PC-9 (cell line): Measurements from ENCODE around the gene STK17A. TPM values are rescaled to one million over a fixed set of nuclear protein-coding genes. Genes with fewer than 3 reads are reported as not detected.
A peak's percentile ranks its signal among the peaks of the same experiment; 100 is the strongest.
"Not testable (repeated sequence)": the region's sequence is repeated elsewhere in the genome, so short reads cannot be mapped to it uniquely, and the experiment has no call there.

Experiments
- BruUV-seq: library from RNA; stranded (reverse); fragments of 400-500 nt; replicated peaks from 2 replicates; lab custom pipeline; 2021; lab: Mats Ljungman, UMichigan
- CTCF ChIA-PET: fragments of 300-600 bp; sonication (Branson Sonifier 250); formaldehyde crosslinking; loops from one replicate; lab custom pipeline; 2022; ENCODE audit warnings: antibody characterized with exemption; lab: Charles Lee
- POLR2A ChIA-PET: fragments of 300-600 bp; sonication (Branson Sonifier 250); formaldehyde crosslinking; loops from one replicate; lab custom pipeline; 2022; ENCODE audit warnings: antibody characterized with exemption; ENCODE audit not compliant: unreplicated experiment; lab: Charles Lee
- DNase-seq, 2 experiments: peaks; one replicate each; pipeline versions ENCODE4 v3.0.0 to v3.0.0-alpha.2; 2015 to 2022; ENCODE audit warnings: mixed read lengths in 1 of 2
- H2AFZ ChIP-seq: fragments of 200-600 bp; sonication (generic); 2 replicates; pipeline ENCODE4 v1.8.1; 2017; ENCODE audit warnings: antibody characterized with exemption
- H3F3A ChIP-seq: fragments of 200-600 bp; sonication (generic); 2 replicates; pipeline ENCODE4 v1.8.1; 2017; ENCODE audit warnings: antibody characterized with exemption, mild to moderate bottlenecking, low read depth; ENCODE audit not compliant: insufficient read depth
- H3K27ac ChIP-seq: fragments of 200-600 bp; sonication (generic); 2 replicates; pipeline ENCODE4 v1.6.1; 2016; ENCODE audit warnings: mixed run types
- H3K27me3 ChIP-seq: fragments of 200-600 bp; sonication (generic); 2 replicates; pipeline ENCODE4 v1.6.1; 2016; ENCODE audit warnings: low read depth, mixed run types; ENCODE audit not compliant: insufficient read depth
- H3K36me3 ChIP-seq: fragments of 200-600 bp; sonication (generic); 2 replicates; pipeline ENCODE4 v1.6.1; 2016; ENCODE audit warnings: low read depth, mixed run types
- H3K4me1 ChIP-seq: fragments of 200-600 bp; sonication (generic); replicated peaks from 2 replicates; pipeline ENCODE4 v1.6.1; 2016; ENCODE audit warnings: mixed run types; ENCODE audit not compliant: insufficient read depth
- H3K4me2 ChIP-seq: fragments of 200-600 bp; sonication (generic); 2 replicates; pipeline ENCODE4 v1.6.1; 2017; ENCODE audit warnings: mixed run types
- H3K4me3 ChIP-seq: fragments of 200-600 bp; sonication (generic); 2 replicates; pipeline ENCODE4 v1.6.1; 2016; ENCODE audit warnings: mixed run types
- H3K79me2 ChIP-seq: fragments of 200-600 bp; sonication (generic); 2 replicates; pipeline ENCODE4 v1.6.1; 2017; ENCODE audit warnings: low read depth, mixed run types
- H3K9me2 ChIP-seq: fragments of 200-600 bp; sonication (generic); 2 replicates; pipeline ENCODE4 v1.8.1; 2017; ENCODE audit warnings: mild to moderate bottlenecking; ENCODE audit not compliant: insufficient read depth
- H3K9me3 ChIP-seq: fragments of 200-600 bp; sonication (generic); 2 replicates; pipeline ENCODE4 v1.8.1; 2016; ENCODE audit warnings: low read depth; ENCODE audit not compliant: insufficient read depth
- H4K20me1 ChIP-seq: fragments of 200-600 bp; sonication (generic); 2 replicates; pipeline ENCODE4 v1.8.1; 2017; ENCODE audit not compliant: insufficient read depth
- EZH2 ChIP-seq: fragments of 200-600 bp; sonication (generic); IDR thresholded peaks from 2 replicates; pipeline ENCODE4 v1.8.0; 2017; ENCODE audit warnings: antibody characterized with exemption, low read depth
- intact Hi-C: fragments of 100-400 bp; cut with micrococcal nuclease; formaldehyde crosslinking; loops from one replicate; pipeline ENCODE4 v1.10.0; 2022; ENCODE audit not compliant: unreplicated experiment
- total RNA-seq: library from RNA; stranded (reverse); gene quantifications from 2 replicates; pipeline ENCODE4 v1.2.3, GENCODE V29; 2021
- TF ChIP-seq, protein P1 (sequence below): fragments of 200-600 bp; sonication (generic); conservative IDR thresholded peaks from 2 replicates; pipeline ENCODE4 v1.6.1; 2017; ENCODE audit warnings: mixed run types, antibody characterized with exemption, mild to moderate bottlenecking, moderate library complexity

Gene STK17A
- total RNA-seq, 1 experiment from 2014 or later: 18.8 TPM

- CTCF ChIA-PET: interaction anchor here (0.6 to 1.8 kb wide), 4 partner anchors 10 to 267 kb away, joined by 3 to 31 read pairs (median 6); partner anchors contain the start of gene STK17A
- H3K27ac ChIP-seq: peak overlapping the region; percentile 87
- no peak for TF ChIP-seq EZH2
- TF ChIP-seq, protein P1, sequence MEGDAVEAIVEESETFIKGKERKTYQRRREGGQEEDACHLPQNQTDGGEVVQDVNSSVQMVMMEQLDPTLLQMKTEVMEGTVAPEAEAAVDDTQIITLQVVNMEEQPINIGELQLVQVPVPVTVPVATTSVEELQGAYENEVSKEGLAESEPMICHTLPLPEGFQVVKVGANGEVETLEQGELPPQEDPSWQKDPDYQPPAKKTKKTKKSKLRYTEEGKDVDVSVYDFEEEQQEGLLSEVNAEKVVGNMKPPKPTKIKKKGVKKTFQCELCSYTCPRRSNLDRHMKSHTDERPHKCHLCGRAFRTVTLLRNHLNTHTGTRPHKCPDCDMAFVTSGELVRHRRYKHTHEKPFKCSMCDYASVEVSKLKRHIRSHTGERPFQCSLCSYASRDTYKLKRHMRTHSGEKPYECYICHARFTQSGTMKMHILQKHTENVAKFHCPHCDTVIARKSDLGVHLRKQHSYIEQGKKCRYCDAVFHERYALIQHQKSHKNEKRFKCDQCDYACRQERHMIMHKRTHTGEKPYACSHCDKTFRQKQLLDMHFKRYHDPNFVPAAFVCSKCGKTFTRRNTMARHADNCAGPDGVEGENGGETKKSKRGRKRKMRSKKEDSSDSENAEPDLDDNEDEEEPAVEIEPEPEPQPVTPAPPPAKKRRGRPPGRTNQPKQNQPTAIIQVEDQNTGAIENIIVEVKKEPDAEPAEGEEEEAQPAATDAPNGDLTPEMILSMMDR: no peak
- no TSS peak for BruUV-seq
- H3K4me2 ChIP-seq: peak overlapping the region; percentile 28
- no peaks in the 10 kb centered on the region for H3K9me2 ChIP-seq
- no peaks in the 10 kb centered on the region for H4K20me1 ChIP-seq
- no peaks in the 10 kb centered on the region for H3K79me2 ChIP-seq
- POLR2A ChIA-PET: interaction anchor here (0.7 to 0.8 kb wide), 3 partner anchors 10 to 73 kb away, joined by 3 to 34 read pairs (median 4); partner anchors contain the start of gene STK17A
- peak; percentile 46 to 98 for DNase-seq
- no peaks in the 10 kb centered on the region for H3K27me3 ChIP-seq
- no peaks in the 10 kb centered on the region for H3K9me3 ChIP-seq
- intact Hi-C loops: no loop called here
- peaks cover 10% of the 10 kb centered on the region for H3F3A ChIP-seq
- peaks cover 15% of the 10 kb centered on the region for H3K4me1 ChIP-seq
- no peaks in the 10 kb centered on the region for H3K36me3 ChIP-seq
- no peak overlapping the region for H3K4me3 ChIP-seq
- H2AFZ ChIP-seq: peak overlapping the region; percentile 15
Observed at GRCh38 chr7:43572516-43573049, 10.3 kb upstream of the STK17A start.

- H3K4me1 ChIP-seq: peaks cover 15% of the 10 kb centered on the region
- H3K9me3 ChIP-seq, H3K36me3 ChIP-seq, intact Hi-C loops, H3K27ac ChIP-seq, H3K4me3 ChIP-seq, H3K4me2 ChIP-seq, H3K27me3 ChIP-seq, H3F3A ChIP-seq, H3K9me2 ChIP-seq, H3K79me2 ChIP-seq, DNase-seq, H4K20me1 ChIP-seq, BruUV-seq, H2AFZ ChIP-seq: not testable (repeated sequence)
- CTCF ChIA-PET: interaction anchor here (1.8 kb wide), 1 partner anchor 9 kb away, joined by 31 read pairs; the partner anchor contains the start of gene STK17A
- POLR2A ChIA-PET: interaction anchor here (0.5 kb wide), 1 partner anchor 8 kb away, joined by 4 read pairs; no protein-coding TSS in a partner anchor
Observed at GRCh38 chr7:43573832-43574231, 9.1 kb upstream of the STK17A start.

DNA sequence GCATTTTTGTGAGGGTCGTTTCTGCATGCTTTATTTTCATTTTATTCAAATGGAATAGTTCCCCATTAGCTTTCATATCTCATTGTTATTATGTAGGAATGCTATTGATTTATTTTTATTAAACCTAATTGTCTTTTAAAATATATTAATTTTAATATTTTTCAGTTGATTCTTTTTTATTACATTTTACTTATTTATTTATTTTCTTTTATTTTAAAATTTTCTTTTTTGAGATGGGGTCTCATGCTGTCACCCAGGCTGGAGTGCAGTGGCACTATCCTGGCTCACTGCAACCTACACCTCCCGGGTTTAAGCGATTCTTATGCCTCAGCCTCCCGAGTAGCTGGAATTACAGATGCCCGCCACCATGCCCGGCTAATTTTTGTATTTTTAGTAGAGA lies 7.4 kb upstream of the STK17A start:
- DNase-seq: no peak
- BruUV-seq: no TSS peak
- Histone ChIP-seq H3F3A (peaks cover 4% of the 10 kb centered on the region), H3K9me3 (no peaks in the 10 kb centered on the region), H3K4me2 (no peak overlapping the region), H3K4me3 (no peak overlapping the region), H3K27ac (no peak overlapping the region), H3K36me3 (no peaks in the 10 kb centered on the region), H3K9me2 (no peaks in the 10 kb centered on the region), H2AFZ (no peak overlapping the region), H3K27me3 (no peaks in the 10 kb centered on the region), H4K20me1 (no peaks in the 10 kb centered on the region), H3K4me1 (peaks cover 15% of the 10 kb centered on the region), H3K79me2 (no peaks in the 10 kb centered on the region)
- CTCF ChIA-PET: interaction anchor here (0.6 kb wide), 1 partner anchor 184 kb away, joined by 3 read pairs; no protein-coding TSS in a partner anchor
- intact Hi-C loops: no loop called here
- no peak for TF ChIP-seq EZH2
- TF ChIP-seq, protein P1: no peak
- POLR2A ChIA-PET: no interaction called here
